Mesothelial cell of epicardium (in vitro differentiated cells): ENCODE results near the gene JCAD. TPM values are rescaled to one million over a fixed set of nuclear protein-coding genes. Genes with fewer than 3 reads are reported as not detected.
"Not testable (repeated sequence)": the region's sequence is repeated elsewhere in the genome, so short reads cannot be mapped to it uniquely, and the experiment has no call there.

Experiments used
- DNase-seq, 2 experiments: peaks; one replicate each; pipeline ENCODE4 v3.0.0; 2021; ENCODE audit warnings: low spot score in 2 of 2; ENCODE audit not compliant: unreplicated experiment in 2 of 2
- H3K27ac Mint-ChIP-seq: 2 replicates; pipeline ENCODE4 v1.8.0; 2021; ENCODE audit warnings: mixed read lengths
- H3K27me3 Mint-ChIP-seq: 2 replicates; pipeline ENCODE4 v1.8.0; 2021; ENCODE audit warnings: low read depth, mixed read lengths
- H3K36me3 Mint-ChIP-seq: 2 replicates; pipeline ENCODE4 v1.8.0; 2021; ENCODE audit warnings: mixed read lengths
- H3K4me1 Mint-ChIP-seq: 2 replicates; pipeline ENCODE4 v1.8.0; 2021; ENCODE audit warnings: mixed read lengths
- H3K4me3 Mint-ChIP-seq: 2 replicates; pipeline ENCODE4 v1.8.0; 2021; ENCODE audit warnings: mild to moderate bottlenecking, moderate library complexity, mixed read lengths
- H3K9me3 Mint-ChIP-seq: 2 replicates; pipeline ENCODE4 v1.8.0; 2021; ENCODE audit warnings: mixed read lengths
- total RNA-seq: library from RNA; stranded (reverse); gene quantifications from 3 replicates; pipeline ENCODE4 v1.2.1, GENCODE V29; 2021
- TF ChIP-seq, protein P1 (sequence below): fragments of 200-600 bp; sonication (generic); IDR thresholded peaks from one replicate; pipeline ENCODE4 v1.5.0; 2021; ENCODE audit warnings: antibody characterized with exemption; ENCODE audit not compliant: unreplicated experiment

JCAD gene
- total RNA-seq, 1 donor from 2014 or later, result 21.5 TPM

DNA sequence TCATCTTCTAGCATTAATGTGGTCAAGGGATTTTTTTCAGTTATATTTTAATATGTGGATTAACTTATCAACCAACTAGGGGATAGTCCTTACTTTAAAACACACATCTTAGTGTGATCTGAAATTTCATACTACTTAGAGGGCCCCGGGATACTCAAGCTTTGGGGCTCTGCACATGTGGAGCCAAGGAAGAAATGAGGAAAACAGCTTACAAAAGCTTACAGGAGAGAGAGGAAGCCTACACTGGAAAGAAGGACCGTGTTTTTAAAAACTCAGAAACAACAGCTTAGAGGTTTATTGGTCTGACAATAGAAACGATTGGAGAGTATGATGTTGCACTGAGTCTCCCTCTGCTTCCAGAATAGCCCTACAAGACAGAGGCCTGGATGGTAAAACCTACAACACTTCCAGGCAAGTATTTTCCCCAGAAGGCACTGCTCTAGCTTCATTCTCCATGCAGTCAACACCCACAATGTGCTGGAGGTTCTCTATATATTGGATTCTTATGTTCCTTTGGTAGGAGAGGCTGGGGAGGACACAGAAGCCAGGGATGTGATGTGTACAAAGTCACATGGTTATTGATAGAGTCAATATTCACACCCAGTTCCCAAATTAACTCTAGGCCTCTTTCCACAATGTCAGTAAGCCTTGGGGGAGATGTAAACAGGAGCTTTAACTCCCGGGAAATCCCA is 47.3 kb downstream of the JCAD start:
- peak overlapping the region; percentile 39 for H3K27ac Mint-ChIP-seq
- H3K36me3 Mint-ChIP-seq, result peaks cover 3% of the 10 kb centered on the region
- H3K4me1 Mint-ChIP-seq, result peaks cover 58% of the 10 kb centered on the region

DNA sequence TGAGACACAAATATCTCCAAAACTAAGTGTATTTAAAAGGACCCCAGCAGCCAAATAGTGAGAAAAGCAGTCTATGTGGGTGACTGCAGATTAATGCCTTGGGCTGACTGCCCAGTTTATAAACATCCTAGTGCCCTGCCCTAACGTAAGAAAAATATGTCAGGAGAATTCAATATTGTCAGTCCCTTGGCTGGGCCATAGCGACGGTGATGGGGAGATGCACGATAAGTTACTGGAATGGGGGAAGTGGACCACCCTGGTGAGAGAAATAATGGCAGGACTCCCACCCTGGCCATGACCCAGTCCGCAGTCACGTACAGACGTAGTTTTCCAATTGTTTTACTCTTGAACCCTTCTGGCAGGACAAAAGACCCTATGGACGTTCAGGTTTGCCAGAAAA is 48.0 kb downstream of the JCAD start:
- TF ChIP-seq, protein P1, sequence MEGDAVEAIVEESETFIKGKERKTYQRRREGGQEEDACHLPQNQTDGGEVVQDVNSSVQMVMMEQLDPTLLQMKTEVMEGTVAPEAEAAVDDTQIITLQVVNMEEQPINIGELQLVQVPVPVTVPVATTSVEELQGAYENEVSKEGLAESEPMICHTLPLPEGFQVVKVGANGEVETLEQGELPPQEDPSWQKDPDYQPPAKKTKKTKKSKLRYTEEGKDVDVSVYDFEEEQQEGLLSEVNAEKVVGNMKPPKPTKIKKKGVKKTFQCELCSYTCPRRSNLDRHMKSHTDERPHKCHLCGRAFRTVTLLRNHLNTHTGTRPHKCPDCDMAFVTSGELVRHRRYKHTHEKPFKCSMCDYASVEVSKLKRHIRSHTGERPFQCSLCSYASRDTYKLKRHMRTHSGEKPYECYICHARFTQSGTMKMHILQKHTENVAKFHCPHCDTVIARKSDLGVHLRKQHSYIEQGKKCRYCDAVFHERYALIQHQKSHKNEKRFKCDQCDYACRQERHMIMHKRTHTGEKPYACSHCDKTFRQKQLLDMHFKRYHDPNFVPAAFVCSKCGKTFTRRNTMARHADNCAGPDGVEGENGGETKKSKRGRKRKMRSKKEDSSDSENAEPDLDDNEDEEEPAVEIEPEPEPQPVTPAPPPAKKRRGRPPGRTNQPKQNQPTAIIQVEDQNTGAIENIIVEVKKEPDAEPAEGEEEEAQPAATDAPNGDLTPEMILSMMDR, result no peak
- Mint-ChIP-seq H3K4me3 (no peak overlapping the region), H3K9me3 (no peaks in the 10 kb centered on the region), H3K36me3 (peaks cover 3% of the 10 kb centered on the region), H3K4me1 (peaks cover 58% of the 10 kb centered on the region), H3K27ac (no peak overlapping the region), H3K27me3 (no peaks in the 10 kb centered on the region)
- no peak for DNase-seq

More for the DNA sequence above, 47.3 kb downstream of the JCAD start:
- H3K27me3 Mint-ChIP-seq, result no peaks in the 10 kb centered on the region
- no peaks in the 10 kb centered on the region for H3K9me3 Mint-ChIP-seq
- no peak for DNase-seq
- H3K4me3 Mint-ChIP-seq, result no peak overlapping the region
- TF ChIP-seq, protein P1, result no peak

DNA sequence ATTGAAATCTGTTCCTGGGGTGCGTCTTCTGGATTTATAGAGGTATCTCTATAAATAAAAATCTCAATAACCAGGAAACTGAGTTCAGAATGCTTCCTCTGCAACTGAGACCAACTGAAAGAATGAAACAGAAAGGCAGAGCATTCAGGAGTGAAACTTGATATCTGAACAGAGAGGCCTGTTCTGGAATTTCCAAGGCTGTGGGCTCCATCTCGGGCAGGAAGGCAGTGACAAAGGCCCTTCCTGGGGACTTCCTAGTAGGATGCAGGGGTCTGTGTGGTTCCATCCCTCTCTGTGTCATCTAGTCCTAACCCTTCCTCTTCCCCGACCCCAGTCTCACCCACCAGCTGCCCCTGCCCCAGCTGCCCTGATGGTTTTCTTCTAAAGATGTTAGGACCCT is 52.0 kb downstream of the JCAD start:
- peaks cover 9% of the 10 kb centered on the region for H3K9me3 Mint-ChIP-seq
- TF ChIP-seq, protein P1, result no peak
- no peaks in the 10 kb centered on the region for H3K27me3 Mint-ChIP-seq
- DNase-seq, result no peak
- peaks cover 29% of the 10 kb centered on the region for H3K4me1 Mint-ChIP-seq
- H3K36me3 Mint-ChIP-seq, result no peaks in the 10 kb centered on the region
- no peak overlapping the region for H3K4me3 Mint-ChIP-seq
- no peak overlapping the region for H3K27ac Mint-ChIP-seq

DNA sequence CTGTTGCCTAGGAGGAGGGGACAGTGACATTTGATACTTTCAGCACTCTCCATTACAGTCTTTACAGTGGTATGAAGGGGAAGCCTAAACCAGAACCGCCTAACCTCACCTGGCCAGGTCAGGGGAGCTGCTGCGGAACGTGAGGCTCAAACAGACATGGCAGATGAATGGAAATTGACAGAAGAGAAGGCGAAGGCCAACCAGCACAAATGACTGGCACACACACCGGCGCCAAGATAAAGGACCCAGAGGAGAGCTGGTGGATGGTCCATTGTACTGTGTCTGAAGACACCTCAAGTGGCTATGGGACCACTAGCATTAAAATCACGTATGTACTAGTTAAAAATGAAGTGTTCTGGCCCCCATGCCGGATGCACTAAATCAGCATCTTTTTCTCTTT is 53.0 kb downstream of the JCAD start:
- peaks cover 9% of the 10 kb centered on the region for H3K9me3 Mint-ChIP-seq
- H3K4me3 Mint-ChIP-seq, result no peak overlapping the region
- no peaks in the 10 kb centered on the region for H3K36me3 Mint-ChIP-seq
- no peak for DNase-seq
- H3K27ac Mint-ChIP-seq, result no peak overlapping the region
- H3K4me1 Mint-ChIP-seq, result peaks cover 31% of the 10 kb centered on the region
- TF ChIP-seq, protein P1, result no peak
- H3K27me3 Mint-ChIP-seq, result no peaks in the 10 kb centered on the region

DNA sequence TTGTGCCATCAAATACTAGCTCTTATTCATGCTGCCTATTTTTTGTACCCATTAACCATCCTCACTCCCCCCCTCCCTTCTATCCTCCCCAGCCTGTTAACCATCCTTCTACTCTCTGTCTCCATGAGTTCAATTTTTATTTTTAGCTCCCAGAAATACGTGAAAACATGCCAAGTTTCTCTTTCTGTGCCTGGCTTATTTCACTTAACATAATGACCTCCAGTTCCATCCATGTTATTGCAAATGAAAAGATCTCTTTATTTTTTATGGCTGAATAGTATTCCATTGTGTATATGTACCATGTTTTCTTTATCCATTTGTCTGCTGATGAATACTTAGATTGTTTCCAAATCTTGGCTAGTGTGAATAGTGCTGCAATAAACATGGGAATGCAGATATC is 54.3 kb downstream of the JCAD start:
- not testable (repeated sequence) for H3K27me3 Mint-ChIP-seq, H3K27ac Mint-ChIP-seq
- H3K9me3 Mint-ChIP-seq, result peaks cover 13% of the 10 kb centered on the region

DNA sequence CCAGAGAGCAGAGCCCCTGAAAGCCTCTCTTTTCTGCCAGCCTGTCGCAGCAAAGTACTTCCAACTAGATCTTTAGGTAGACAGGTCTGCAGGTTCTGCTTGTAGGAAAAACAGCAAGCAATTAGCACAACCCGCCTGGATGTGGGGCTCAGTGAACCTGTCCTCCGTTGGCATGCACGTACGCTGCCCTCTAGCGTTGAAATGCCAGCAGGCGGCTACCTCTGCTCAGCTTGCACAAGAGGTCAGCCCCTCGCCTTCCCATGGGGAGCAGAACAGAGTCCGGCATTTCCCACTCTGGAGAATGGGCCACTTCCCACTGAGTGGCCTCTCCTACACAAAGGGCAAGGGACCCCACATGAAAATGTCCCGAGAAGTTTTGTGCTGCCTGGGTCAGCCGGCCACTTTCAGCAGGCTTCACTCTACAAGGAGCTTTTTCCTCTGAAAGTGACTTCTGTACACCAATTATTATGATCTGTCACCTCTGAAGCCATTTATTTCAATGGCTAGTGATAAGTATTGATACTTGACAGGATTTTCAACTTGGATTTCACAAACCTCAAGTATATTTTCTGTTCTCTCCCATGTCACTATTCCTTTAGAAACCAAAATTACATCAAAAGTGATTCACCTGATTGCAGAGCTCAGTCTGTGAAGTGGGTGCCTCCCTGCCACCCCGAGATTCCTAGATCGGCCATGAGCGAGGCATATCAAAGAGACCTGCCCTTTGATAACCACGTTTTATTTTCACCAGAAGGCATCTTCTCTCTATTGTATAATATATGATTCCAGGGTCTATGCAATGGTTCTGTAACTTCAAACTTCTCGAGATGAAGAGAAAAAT is 56.7 kb downstream of the JCAD start:
- Mint-ChIP-seq H3K27me3 (no peaks in the 10 kb centered on the region), H3K4me3 (no peak overlapping the region), H3K36me3 (no peaks in the 10 kb centered on the region), H3K27ac (peak overlapping the region; percentile 40), H3K4me1 (peaks cover 50% of the 10 kb centered on the region), H3K9me3 (peaks cover 13% of the 10 kb centered on the region)
- TF ChIP-seq, protein P1, result peak; percentile 72
- peak; percentile 58 to 80 for DNase-seq

More for the DNA sequence above, 54.3 kb downstream of the JCAD start:
- H3K36me3 Mint-ChIP-seq, H3K4me3 Mint-ChIP-seq, DNase-seq: not testable (repeated sequence)
- peaks cover 38% of the 10 kb centered on the region for H3K4me1 Mint-ChIP-seq
